ENCODE data around the gene GGT5.

DNA sequence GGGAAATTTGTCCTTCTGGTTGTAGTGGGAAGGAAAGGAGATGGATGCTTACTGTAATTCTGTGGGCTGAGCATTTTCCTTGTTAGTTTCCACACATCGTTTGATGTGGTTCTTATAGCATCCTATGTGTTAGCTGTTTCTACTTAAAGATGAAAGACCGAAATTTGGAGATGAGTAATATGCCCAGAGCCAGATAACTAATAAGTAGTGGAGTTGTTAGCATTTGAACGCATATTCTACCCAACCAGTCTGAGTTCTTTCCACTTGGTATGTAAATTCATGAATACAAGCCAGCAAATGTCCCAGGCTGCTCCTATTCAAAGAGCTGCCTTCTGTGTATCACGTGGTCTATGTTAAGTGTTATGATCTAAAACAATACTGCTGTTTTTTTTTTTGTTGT lies 40.4 kb upstream of the GGT5 start:
- TF ChIP-seq POLR2AphosphoS5 (IDR thresholded peaks at IDR 0.05; ENCODE audit: low read depth, low read length) (no peak), TAF1 (IDR thresholded peaks at IDR 0.05; ENCODE audit: borderline replicate concordance, insufficient read depth, low read length) (no peak)
